ENCODE data around the gene KLKB1. TPM values are rescaled to one million over a fixed set of nuclear protein-coding genes. Genes with fewer than 3 reads are reported as not detected.

Gene KLKB1
- total RNA-seq, 1 donor from 2014 or later, result 0.29 TPM

DNA sequence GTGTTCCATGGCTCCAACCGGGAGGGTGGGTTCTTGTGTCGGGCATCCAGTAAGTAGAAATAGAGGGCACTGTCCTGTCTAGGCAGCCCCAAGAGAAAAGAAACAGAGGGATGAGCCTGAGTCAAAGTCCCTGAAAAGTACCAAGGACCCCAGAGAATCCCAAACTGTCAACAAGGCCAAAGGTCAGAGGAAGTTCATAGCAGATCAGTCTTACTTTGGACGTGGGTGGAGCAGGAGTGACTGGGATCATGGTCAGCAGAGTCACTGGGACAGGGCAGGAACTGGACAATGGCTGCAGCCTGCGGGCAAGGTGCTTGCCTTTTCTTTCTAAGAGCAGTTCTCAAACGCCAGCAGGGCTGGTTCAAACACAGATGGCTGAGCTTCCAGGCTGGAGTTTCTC is 56.0 kb downstream of the KLKB1 start:
- no peak for DNase-seq
- TF ChIP-seq, protein P1, sequence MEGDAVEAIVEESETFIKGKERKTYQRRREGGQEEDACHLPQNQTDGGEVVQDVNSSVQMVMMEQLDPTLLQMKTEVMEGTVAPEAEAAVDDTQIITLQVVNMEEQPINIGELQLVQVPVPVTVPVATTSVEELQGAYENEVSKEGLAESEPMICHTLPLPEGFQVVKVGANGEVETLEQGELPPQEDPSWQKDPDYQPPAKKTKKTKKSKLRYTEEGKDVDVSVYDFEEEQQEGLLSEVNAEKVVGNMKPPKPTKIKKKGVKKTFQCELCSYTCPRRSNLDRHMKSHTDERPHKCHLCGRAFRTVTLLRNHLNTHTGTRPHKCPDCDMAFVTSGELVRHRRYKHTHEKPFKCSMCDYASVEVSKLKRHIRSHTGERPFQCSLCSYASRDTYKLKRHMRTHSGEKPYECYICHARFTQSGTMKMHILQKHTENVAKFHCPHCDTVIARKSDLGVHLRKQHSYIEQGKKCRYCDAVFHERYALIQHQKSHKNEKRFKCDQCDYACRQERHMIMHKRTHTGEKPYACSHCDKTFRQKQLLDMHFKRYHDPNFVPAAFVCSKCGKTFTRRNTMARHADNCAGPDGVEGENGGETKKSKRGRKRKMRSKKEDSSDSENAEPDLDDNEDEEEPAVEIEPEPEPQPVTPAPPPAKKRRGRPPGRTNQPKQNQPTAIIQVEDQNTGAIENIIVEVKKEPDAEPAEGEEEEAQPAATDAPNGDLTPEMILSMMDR (IDR thresholded peaks at IDR 0.05; ENCODE audit: partially characterized antibody, unreplicated experiment), result no peak
- no peak overlapping the region for H3K27ac Mint-ChIP-seq (ENCODE audit: unreplicated experiment)
- no peak overlapping the region for H3K4me3 Mint-ChIP-seq (ENCODE audit: unreplicated experiment)
- no peaks in the 10 kb centered on the region for H3K27me3 Mint-ChIP-seq (ENCODE audit: unreplicated experiment)
- no peaks in the 10 kb centered on the region for H3K36me3 Mint-ChIP-seq (ENCODE audit: unreplicated experiment)
- H3K4me1 Mint-ChIP-seq (ENCODE audit: low read depth, unreplicated experiment), result no peaks in the 10 kb centered on the region
- no peaks in the 10 kb centered on the region for H3K9me3 Mint-ChIP-seq (ENCODE audit: unreplicated experiment)

DNA sequence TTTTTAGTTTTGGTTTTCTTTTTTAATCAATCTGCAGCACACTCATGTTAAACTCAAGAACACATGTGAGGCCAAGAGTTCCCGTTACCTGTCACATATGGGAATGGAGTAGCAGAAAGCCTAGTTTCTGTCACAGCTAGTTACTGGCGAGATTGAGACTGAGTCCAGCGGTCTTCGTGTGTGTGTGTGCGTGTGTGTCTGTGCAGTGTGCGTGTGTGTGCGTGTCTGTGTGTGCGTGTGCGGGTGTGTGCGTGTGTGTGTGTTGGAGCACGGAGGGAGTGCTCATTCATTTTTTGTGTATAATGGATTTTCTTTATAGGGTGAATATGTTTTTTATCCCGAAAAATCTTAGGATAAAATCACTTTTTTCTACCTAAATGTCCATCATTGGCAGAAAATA is 57.8 kb downstream of the KLKB1 start:
- DNase-seq, result no peak
- Mint-ChIP-seq H3K9me3 (ENCODE audit: unreplicated experiment) (no peaks in the 10 kb centered on the region), H3K4me3 (ENCODE audit: unreplicated experiment) (no peak overlapping the region), H3K27ac (ENCODE audit: unreplicated experiment) (no peak overlapping the region), H3K4me1 (ENCODE audit: low read depth, unreplicated experiment) (no peaks in the 10 kb centered on the region), H3K27me3 (ENCODE audit: unreplicated experiment) (no peaks in the 10 kb centered on the region), H3K36me3 (ENCODE audit: unreplicated experiment) (no peaks in the 10 kb centered on the region)
- TF ChIP-seq, protein P1 (IDR thresholded peaks at IDR 0.05; ENCODE audit: partially characterized antibody, unreplicated experiment), result no peak

DNA sequence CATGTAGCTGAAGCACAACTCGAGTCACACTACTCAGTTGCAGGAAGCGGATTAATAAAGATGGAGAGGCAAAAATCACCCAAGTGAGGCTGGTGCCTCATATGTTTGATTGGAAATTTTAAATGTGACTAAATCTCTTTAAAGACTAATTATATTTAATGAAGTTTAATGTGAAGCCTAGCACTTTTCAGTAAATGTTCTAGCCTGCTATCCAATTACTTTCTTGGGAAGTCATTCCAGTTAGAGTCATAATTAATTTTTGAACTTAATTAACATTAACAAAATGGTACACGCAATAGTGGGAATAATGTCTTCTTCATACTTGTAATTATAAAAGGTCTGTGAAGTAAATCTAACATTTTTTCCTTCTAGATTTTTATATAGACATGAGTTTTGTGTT is 59.3 kb downstream of the KLKB1 start:
- H3K27me3 Mint-ChIP-seq (ENCODE audit: unreplicated experiment), result no peaks in the 10 kb centered on the region
- no peaks in the 10 kb centered on the region for H3K4me1 Mint-ChIP-seq (ENCODE audit: low read depth, unreplicated experiment)
- no peak overlapping the region for H3K27ac Mint-ChIP-seq (ENCODE audit: unreplicated experiment)
- no peak overlapping the region for H3K4me3 Mint-ChIP-seq (ENCODE audit: unreplicated experiment)
- H3K36me3 Mint-ChIP-seq (ENCODE audit: unreplicated experiment), result no peaks in the 10 kb centered on the region
- H3K9me3 Mint-ChIP-seq (ENCODE audit: unreplicated experiment), result no peaks in the 10 kb centered on the region
- TF ChIP-seq, protein P1 (IDR thresholded peaks at IDR 0.05; ENCODE audit: partially characterized antibody, unreplicated experiment), result no peak
- DNase-seq, result no peak

DNA sequence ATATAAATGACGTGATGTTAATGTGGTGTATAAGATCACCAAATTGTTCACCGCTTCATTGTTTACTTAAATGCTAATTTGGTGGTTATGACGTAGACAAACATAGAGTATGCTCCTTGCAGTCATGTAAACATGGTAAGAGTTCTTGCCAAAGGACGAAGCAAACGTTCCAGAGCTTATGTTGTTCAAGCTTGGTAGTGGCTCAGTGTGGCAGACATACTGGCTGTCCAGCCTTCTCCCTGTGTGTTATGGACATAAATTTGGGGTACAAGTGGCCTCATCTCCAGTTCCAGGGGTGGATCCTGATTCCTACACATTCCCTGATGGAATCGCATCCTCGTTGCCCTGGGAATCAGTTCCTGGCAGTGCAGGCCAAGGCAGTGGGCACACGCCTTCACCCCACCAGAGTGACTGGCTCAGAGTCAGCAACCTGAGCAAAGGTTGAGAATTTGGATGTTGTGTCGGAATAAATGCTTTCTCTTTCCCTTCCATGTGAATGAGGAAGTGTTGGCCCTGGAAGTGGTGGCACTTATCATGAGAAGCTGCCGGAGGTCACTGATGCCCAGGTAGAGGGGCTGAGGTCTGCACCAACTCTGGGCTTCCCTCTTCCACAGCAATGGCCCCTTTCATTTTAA is 64.1 kb downstream of the KLKB1 start:
- Mint-ChIP-seq H3K27me3 (ENCODE audit: unreplicated experiment) (no peaks in the 10 kb centered on the region), H3K4me3 (ENCODE audit: unreplicated experiment) (no peak overlapping the region), H3K4me1 (ENCODE audit: low read depth, unreplicated experiment) (no peaks in the 10 kb centered on the region), H3K9me3 (ENCODE audit: unreplicated experiment) (no peaks in the 10 kb centered on the region), H3K27ac (ENCODE audit: unreplicated experiment) (no peak overlapping the region), H3K36me3 (ENCODE audit: unreplicated experiment) (no peaks in the 10 kb centered on the region)
- TF ChIP-seq, protein P1 (IDR thresholded peaks at IDR 0.05; ENCODE audit: partially characterized antibody, unreplicated experiment), result no peak
- no peak for DNase-seq

DNA sequence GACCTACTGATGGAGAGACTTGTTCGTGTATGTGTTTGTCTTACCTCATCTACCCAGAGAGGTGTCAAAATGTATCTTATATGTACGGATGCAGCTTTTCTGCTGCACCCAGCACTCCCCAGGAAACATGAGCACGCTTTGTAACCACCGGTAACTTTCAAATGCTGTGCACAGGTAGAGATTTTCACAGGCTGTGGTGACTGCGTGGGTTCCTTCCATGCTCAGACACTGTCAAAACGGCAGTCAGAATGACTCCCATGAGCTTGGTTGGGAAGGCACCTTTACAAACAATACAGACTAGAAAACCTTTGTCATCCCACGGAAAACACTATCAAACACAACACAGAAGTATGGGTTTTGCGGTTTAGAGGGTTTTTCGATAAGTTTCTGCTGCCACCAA is 66.9 kb downstream of the KLKB1 start:
- Mint-ChIP-seq H3K9me3 (ENCODE audit: unreplicated experiment) (peaks cover 2% of the 10 kb centered on the region), H3K27ac (ENCODE audit: unreplicated experiment) (no peak overlapping the region), H3K36me3 (ENCODE audit: unreplicated experiment) (no peaks in the 10 kb centered on the region), H3K4me1 (ENCODE audit: low read depth, unreplicated experiment) (peaks cover 3% of the 10 kb centered on the region), H3K4me3 (ENCODE audit: unreplicated experiment) (no peak overlapping the region), H3K27me3 (ENCODE audit: unreplicated experiment) (peaks cover 3% of the 10 kb centered on the region)
- no peak for DNase-seq
- TF ChIP-seq, protein P1 (IDR thresholded peaks at IDR 0.05; ENCODE audit: partially characterized antibody, unreplicated experiment), result no peak
